DMS53 treated with DMSO at 0.1 percent for 48 hours (cell line): Measurements from ENCODE around the gene GAGE13.
A peak's percentile ranks its signal among the peaks of the same experiment; 100 is the strongest.
"Not testable (repeated sequence)": the region's sequence is repeated elsewhere in the genome, so short reads cannot be mapped to it uniquely, and the experiment has no call there.

ENCODE experiments used
- DNase-seq: peaks from one replicate; lab custom pipeline; 2025; ENCODE audit not compliant: unreplicated experiment; lab: John Stamatoyannopoulos, UW

Gene GAGE13, protein sequence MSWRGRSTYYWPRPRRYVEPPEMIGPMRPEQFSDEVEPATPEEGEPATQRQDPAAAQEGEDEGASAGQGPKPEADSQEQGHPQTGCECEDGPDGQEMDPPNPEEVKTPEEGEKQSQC

DNA sequence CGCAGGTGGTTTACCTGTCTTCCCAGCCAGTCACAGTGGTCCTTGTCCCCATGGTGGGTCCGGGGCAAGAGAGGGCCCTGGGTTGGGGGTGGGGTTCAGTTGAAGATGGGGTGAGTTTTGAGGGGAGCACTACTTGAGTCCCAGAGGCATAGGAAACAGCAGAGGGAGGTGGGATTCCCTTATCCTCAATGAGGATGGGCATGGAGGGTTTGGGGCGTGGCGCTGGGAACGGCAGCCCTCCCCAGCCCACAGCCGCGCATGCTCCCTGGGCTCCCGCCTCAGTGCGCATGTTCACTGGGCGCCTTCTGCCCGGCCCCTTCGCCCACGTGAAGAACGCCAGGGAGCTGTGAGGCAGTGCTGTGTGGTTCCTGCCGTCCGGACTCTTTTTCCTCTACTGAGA, at the start of gene GAGE13:
Gene GAGE13 (plus strand): TSS at position 301 of the 400 bp plus-strand sequence. CDS start 1,156 bp downstream, outside the sequence.
- DNase-seq, result not testable (repeated sequence)

DNA sequence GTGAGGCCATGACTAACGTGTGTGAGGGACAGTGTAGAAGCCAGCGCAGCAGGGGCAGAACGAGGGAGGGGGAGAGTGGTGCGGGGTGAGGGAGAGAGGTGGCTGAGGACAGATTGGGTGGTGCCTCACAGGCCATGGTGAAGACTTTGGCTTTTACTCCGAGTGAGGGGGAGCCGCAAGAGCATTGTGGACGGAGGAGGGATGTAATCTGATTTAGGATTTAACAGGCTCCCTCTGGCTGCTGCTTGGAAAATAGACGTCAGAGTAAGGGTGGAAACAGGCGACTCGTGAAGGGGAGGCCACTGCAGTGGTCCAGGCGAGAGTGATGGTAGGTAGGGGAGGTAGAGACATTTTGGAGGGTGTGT, 48.8 kb upstream of the GAGE13 start:
- no peak for DNase-seq

- DNase-seq, result no peak
Observed at GRCh38 chrX:49284212-49284611, 47.2 kb upstream of the GAGE13 start.

- no peak for DNase-seq
Observed at GRCh38 chrX:49286136-49286535, 45.2 kb upstream of the GAGE13 start.

DNA sequence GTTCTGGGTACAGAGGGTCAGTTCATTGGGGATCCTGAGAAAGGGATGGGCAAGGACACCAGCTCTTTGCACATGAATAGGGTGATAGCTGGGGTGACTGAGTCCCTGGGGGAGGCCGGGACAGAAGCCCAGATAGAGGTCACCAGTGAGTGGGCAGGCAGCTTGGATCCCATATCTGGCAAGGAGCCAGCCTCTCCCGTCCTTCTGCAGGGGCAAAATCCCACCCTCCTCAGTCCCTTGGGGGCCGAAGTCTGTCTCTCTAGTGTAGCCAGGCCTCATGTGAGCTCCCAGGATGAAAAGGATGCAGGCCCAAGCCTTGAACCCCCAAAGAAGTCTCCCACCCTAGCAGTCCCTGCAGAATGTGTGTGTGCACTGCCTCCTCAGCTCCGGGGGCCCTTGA, 44.8 kb upstream of the GAGE13 start:
- no peak for DNase-seq

- DNase-seq, result no peak
Observed at GRCh38 chrX:49287665-49288064, 43.7 kb upstream of the GAGE13 start.

- DNase-seq, result no peak
Observed at GRCh38 chrX:49290215-49290614, 41.2 kb upstream of the GAGE13 start.

DNA sequence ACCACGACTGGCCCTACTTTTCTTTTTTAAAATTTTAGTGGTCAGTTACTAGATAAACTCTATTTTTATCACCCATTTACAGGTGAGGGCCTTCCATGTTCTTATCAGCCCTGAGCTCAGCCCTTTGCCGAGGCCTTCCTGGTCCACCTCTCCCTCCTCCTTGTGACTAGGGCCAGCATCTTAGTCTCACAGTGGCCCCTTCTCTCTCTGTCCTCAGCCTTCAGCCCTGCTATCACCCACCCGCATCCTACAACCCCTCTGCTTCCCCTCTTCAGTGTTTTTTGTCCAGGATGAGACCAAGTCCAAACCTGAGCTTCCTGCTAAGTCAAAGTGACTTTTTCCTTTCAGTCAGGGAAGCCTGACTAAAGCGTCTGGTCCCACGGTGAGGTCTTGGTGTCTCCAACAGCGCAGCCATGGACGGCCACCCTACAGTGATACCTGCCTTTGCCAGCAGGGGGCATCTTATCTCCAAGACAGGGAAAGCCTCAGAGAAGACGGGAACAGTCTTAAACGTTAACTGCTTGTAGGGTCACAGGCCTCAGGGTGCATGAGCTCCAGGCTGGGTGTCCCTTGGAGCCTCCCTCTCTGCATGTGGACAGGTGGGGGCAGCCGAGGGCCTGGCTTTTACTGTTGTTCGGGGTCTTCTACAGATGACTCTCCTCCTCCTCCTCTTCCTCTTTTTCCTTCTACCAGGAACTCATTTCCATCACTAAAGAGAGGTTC, 39.6 kb upstream of the GAGE13 start:
- DNase-seq, result peak; percentile 35

GRCh38 chrX:49292400-49293362, 38.7 kb upstream of the GAGE13 start:
- DNase-seq, result no peak

GRCh38 chrX:49299293-49299692, 32.1 kb upstream of the GAGE13 start:
- not testable (repeated sequence) for DNase-seq

DNA sequence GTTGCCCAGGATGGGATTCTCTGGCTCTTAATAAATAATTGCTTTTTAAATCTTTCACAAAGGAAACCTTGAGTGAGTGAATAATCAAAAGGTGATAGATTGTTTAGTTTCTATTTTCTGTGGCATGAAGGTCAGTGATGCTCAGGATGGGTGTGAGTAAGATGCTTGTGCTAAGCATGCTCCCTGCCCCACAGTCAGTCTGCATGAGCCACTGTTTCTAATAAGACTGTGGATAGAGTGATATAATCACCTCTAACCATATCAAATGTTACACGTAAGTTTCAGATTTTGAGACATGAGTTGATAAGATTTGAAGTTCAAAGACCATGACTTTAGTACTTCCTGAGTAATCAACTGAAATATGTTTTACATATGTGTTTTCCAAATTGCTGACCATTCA, 30.7 kb upstream of the GAGE13 start:
- DNase-seq, result no peak

GRCh38 chrX:49303346-49303745, 28.0 kb upstream of the GAGE13 start, which contains the start of gene GAGE10:
TSS of gene GAGE10 (plus strand) at chrX:49303646. CDS start at chrX:49304860, 1,214 bp downstream.
- DNase-seq, result no peak

DNA sequence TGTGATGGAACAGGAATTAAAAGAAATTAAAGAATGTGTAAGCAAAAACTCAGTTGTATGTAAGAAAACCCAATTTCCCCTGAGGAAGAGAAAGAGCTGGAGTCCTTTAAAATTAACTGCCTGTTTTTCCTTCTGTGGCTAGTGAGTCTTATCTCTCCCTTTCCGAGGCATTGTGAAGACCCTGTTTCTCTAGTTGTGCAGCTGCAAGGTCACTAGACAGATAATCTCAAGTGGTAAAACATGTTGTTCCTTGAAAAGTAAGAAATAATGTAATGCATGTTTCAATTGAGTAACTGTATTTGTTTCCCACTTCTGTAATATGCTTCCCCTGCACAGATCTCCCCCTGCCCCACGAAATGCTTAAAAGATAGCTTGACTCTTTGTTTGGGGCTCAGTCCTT, 23.6 kb upstream of the GAGE13 start:
- DNase-seq, result not testable (repeated sequence)

DNA sequence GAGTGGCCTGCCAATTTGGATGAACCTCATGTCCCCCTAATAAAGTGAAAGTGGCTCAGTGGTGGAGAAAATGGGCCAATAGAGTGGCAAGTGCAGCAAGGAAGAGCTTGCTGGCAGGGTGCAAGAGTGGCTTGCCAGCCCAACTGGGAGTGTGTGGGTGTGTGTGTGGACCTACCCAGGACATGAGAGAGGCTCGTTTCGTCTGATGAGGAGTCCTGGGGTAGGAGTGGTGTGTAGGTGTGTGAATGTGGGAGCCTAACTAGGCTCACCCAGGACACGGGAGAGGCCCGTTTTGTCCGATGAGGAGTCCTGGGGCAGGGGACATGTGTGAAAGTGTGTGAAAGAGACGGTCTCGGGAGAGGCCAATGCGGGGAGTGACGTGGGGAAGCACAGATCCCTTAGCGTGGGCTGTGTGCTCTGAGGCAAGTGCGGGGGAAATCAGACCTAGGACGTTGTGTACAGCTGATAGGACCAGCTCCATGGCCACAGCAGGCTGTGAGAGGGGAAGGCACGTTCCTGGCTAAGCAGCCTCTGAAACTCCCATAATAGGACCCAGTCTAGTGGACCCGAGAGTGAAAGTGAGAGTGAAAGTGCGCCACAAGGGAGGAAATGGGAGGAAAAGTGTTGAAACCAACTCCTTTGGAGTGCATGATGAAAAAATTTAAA, 22.6 kb upstream of the GAGE13 start:
- DNase-seq, result no peak

DNA sequence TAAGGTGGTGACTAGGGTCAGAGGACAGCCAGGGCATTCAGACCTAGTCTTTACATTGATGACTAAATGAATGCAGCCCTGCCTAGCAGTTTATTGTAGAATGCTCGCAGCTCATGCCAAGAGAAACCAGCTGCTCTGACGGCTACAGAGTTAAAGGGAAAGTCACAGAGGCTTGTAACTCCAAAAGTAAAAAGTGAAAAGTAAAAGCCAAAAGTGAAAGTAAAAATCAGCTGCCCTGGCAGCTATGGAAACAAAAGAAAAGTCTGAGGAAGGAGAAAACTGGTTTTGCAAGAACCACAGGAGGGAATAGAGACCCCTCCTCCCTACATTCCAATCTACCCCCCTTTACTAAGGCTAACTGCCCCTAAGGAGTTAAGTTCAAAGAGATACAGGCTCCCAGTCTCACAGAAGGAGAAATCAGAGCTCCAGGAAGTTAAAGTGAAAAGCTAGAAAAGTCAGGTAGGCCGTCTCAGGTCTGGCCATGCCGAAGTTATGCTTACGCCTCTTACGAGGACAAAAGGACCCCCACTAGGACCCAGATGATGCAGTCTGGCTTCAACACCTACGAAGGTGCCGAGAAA, 21.9 kb upstream of the GAGE13 start:
- no peak for DNase-seq

DNA sequence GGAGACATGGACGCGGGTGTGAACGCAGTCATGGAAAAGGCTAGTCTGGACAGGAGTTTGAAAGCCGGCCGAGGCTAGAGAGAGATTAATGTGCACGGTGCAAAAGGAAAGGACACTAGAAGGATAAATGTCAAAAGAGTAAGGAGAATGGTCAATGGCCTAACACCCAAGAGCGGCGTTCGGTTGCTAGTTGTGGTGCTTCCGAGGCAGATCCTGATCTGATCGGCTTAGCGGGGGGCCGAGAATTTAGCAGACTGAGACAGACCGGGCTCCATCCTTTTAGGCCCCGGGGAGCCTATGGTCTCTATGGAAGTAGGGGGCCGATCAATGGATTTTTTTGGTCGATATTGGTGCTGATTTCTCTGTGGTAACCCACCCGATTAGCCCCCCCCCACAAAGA, 21.0 kb upstream of the GAGE13 start:
- no peak for DNase-seq

DNA sequence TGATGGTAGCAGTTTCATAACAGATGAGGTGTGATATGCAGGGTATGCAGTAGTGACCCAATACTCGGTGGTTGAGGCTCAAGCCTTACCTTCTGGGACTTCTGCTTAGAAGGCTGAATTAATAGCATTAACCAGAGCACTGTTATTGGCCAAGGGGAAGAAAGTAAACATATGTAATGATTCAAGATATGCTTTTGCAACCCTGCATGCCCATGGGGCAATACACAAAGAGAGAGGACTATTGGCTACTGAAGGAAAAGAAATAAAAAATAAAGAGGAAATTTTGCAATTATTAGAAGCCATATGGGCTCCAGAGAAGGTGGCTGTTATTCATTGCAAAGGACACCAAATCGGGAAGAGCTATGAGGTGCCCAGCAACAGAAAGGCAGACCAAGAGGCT, 19.2 kb upstream of the GAGE13 start:
- no peak for DNase-seq

- DNase-seq, result no peak
Observed at GRCh38 chrX:49316085-49316484, 15.3 kb upstream of the GAGE13 start.

GRCh38 chrX:49321737-49322136, 9.6 kb upstream of the GAGE13 start, which contains the start of gene GAGE12J:
TSS of gene GAGE12J (plus strand) at chrX:49322037. CDS start at chrX:49323194, 1,157 bp downstream.
- not testable (repeated sequence) for DNase-seq

- DNase-seq, result not testable (repeated sequence)
Observed at GRCh38 chrX:49322266-49322665, 9.1 kb upstream of the GAGE13 start.

GRCh38 chrX:49323735-49324134, 7.6 kb upstream of the GAGE13 start:
- DNase-seq, result not testable (repeated sequence)
